NCI-H1436 treated with DMSO at 0.1 percent for 48 hours (cell line): ENCODE measurements around the gene TAS2R41.
"Not testable (repeated sequence)": the region's sequence is repeated elsewhere in the genome, so short reads cannot be mapped to it uniquely, and the experiment has no call there.

Experiments
- DNase-seq: peaks from one replicate; lab custom pipeline; 2025; lab: John Stamatoyannopoulos, UW

TAS2R41 gene

GRCh38 chr7:143456992-143457793 lies 20.5 kb upstream of the TAS2R41 start:
- DNase-seq, result no peak

- DNase-seq, result no peak
Observed at GRCh38 chr7:143458263-143458662, 19.4 kb upstream of the TAS2R41 start.

GRCh38 chr7:143458681-143459080 lies 19.0 kb upstream of the TAS2R41 start:
- no peak for DNase-seq

- no peak for DNase-seq
Observed at GRCh38 chr7:143459359-143459758, 18.3 kb upstream of the TAS2R41 start.

- DNase-seq, result no peak
Observed at GRCh38 chr7:143460271-143460979, 17.2 kb upstream of the TAS2R41 start.

- no peak for DNase-seq
Observed at GRCh38 chr7:143462045-143462444, 15.6 kb upstream of the TAS2R41 start.

GRCh38 chr7:143463556-143463955 lies 14.1 kb upstream of the TAS2R41 start:
- DNase-seq, result no peak

GRCh38 chr7:143463957-143464356 lies 13.7 kb upstream of the TAS2R41 start:
- no peak for DNase-seq

GRCh38 chr7:143467724-143468123 lies 9.9 kb upstream of the TAS2R41 start:
- no peak for DNase-seq

- not testable (repeated sequence) for DNase-seq
Observed at GRCh38 chr7:143472071-143472689, 5.5 kb upstream of the TAS2R41 start.

GRCh38 chr7:143479055-143479766 lies 1.5 kb downstream of the TAS2R41 start:
- DNase-seq, result no peak

GRCh38 chr7:143480501-143480900 lies 2.8 kb downstream of the TAS2R41 start:
- no peak for DNase-seq

- DNase-seq, result no peak
Observed at GRCh38 chr7:143484119-143484518, 6.4 kb downstream of the TAS2R41 start.

GRCh38 chr7:143485094-143485493 lies 7.4 kb downstream of the TAS2R41 start:
- no peak for DNase-seq

GRCh38 chr7:143485500-143485899 lies 7.8 kb downstream of the TAS2R41 start:
- DNase-seq, result no peak

GRCh38 chr7:143486266-143486665 lies 8.6 kb downstream of the TAS2R41 start:
- not testable (repeated sequence) for DNase-seq

- DNase-seq, result no peak
Observed at GRCh38 chr7:143487061-143487460, 9.4 kb downstream of the TAS2R41 start.

GRCh38 chr7:143487566-143487965 lies 9.9 kb downstream of the TAS2R41 start:
- no peak for DNase-seq

- DNase-seq, result no peak
Observed at GRCh38 chr7:143490717-143491306, 13.1 kb downstream of the TAS2R41 start.

- DNase-seq, result no peak
Observed at GRCh38 chr7:143492043-143492471, 14.4 kb downstream of the TAS2R41 start.

- no peak for DNase-seq
Observed at GRCh38 chr7:143492799-143493739, 15.4 kb downstream of the TAS2R41 start.
